CD4-positive, CD25-positive, alpha-beta regulatory T cell (primary cell): ENCODE results near the gene COP1. TPM values are rescaled to one million over a fixed set of nuclear protein-coding genes. Genes with fewer than 3 reads are reported as not detected.
A peak's percentile ranks its signal among the peaks of the same experiment; 100 is the strongest.
"Not testable (repeated sequence)": the region's sequence is repeated elsewhere in the genome, so short reads cannot be mapped to it uniquely, and the experiment has no call there.

Experiments used
- ATAC-seq, 2 donors: fragments of 150-1000 bp; cut with Tn5 transposase; one replicate each; pipeline ENCODE4 v1.10.0; 2021; ENCODE audit warnings: low read depth in 2 of 2, moderate number of reproducible peaks in 2 of 2, moderate library complexity in 1 of 2
- DNase-seq, 3 donors: peaks; one replicate each; pipeline versions ENCODE4 v3.0.0 to v3.0.0-alpha.2; 2012 to 2022; ENCODE audit warnings: mixed read lengths in 1 of 3
- H3K27ac ChIP-seq: one replicate; pipeline ENCODE4 v1.7.0; 2013; ENCODE audit warnings: mild to moderate bottlenecking, low read length; ENCODE audit not compliant: insufficient read depth, poor library complexity, severe bottlenecking
- H3K27me3 ChIP-seq: one replicate; pipeline ENCODE4 v1.7.0; 2013; ENCODE audit warnings: low read length; ENCODE audit not compliant: control insufficient read depth, insufficient read depth
- H3K36me3 ChIP-seq: one replicate; pipeline ENCODE4 v1.7.0; 2013; ENCODE audit warnings: mild to moderate bottlenecking, low read length, moderate library complexity; ENCODE audit not compliant: control insufficient read depth, insufficient read depth
- H3K4me1 ChIP-seq: 2 replicates; pipeline ENCODE4 v1.7.0; 2013; ENCODE audit warnings: mild to moderate bottlenecking, low read length; ENCODE audit not compliant: insufficient read depth, control insufficient read depth, poor library complexity, severe bottlenecking
- H3K4me3 ChIP-seq: one replicate; pipeline ENCODE4 v1.7.0; 2013; ENCODE audit warnings: low read depth, mild to moderate bottlenecking, low read length, moderate library complexity
- H3K9me3 ChIP-seq, 2 experiments: 1 replicate in 1 of 2; 2 replicates in 1 of 2; pipeline ENCODE4 v1.7.0; 2013; ENCODE audit warnings: low read length in 2 of 2, mild to moderate bottlenecking in 1 of 2, moderate library complexity in 1 of 2; ENCODE audit not compliant: control insufficient read depth in 2 of 2
- H3K27ac Mint-ChIP-seq, 3 donors: one replicate each; pipeline ENCODE4 v1.8.0; 2020 to 2022; ENCODE audit warnings: mild to moderate bottlenecking in 3 of 3, mixed read lengths in 3 of 3, moderate library complexity in 2 of 3
- H3K27me3 Mint-ChIP-seq: one replicate; pipeline ENCODE4 v1.8.0; 2022; ENCODE audit warnings: mild to moderate bottlenecking, mixed read lengths
- H3K36me3 Mint-ChIP-seq: one replicate; pipeline ENCODE4 v1.8.0; 2020; ENCODE audit warnings: mixed read lengths
- H3K4me1 Mint-ChIP-seq, 4 donors: one replicate each; pipeline ENCODE4 v1.8.0; 2020 to 2022; ENCODE audit warnings: mixed read lengths in 4 of 4, mild to moderate bottlenecking in 1 of 4
- H3K4me3 Mint-ChIP-seq, 4 donors: one replicate each; pipeline ENCODE4 v1.8.0; 2020 to 2022; ENCODE audit warnings: mild to moderate bottlenecking in 4 of 4, mixed read lengths in 4 of 4, moderate library complexity in 3 of 4
- H3K9me3 Mint-ChIP-seq, 7 donors: one replicate each; pipeline ENCODE4 v1.8.0; 2020 to 2022; ENCODE audit warnings: mixed read lengths in 7 of 7, mild to moderate bottlenecking in 3 of 7, moderate library complexity in 2 of 7
- polyA plus RNA-seq, 4 donors: library from polyadenylated mRNA; unstranded; fragments of 300-500 nt; fragmentation: Illumina TruSeq; gene quantifications; one replicate each; pipeline ENCODE4 v1.2.3, GENCODE V29; 2021
- total RNA-seq: library from RNA; stranded (reverse); gene quantifications from one replicate; pipeline ENCODE4 v1.2.3, GENCODE V29; 2022

Gene COP1
- total and polyA plus RNA-seq, 5 donors from 2014 or later: 37.7 to 53.9 (median 42.0) TPM

GRCh38 chr1:176033881-176034280, 173.2 kb downstream of the COP1 start:
- no peaks in the 10 kb centered on the region for H3K27me3 Mint-ChIP-seq
- Histone ChIP-seq H3K4me1 (no peaks in the 10 kb centered on the region), H3K27ac (no peak overlapping the region), H3K27me3 (no peaks in the 10 kb centered on the region), H3K9me3 (no peaks in the 10 kb centered on the region), H3K36me3 (peaks cover 13% of the 10 kb centered on the region), H3K4me3 (no peak overlapping the region)
- ATAC-seq (no peak), DNase-seq (no peak)
- H3K9me3 Mint-ChIP-seq: no peaks in the 10 kb centered on the region
- peaks cover 57% of the 10 kb centered on the region for H3K36me3 Mint-ChIP-seq
- peaks cover 6 to 16% (median 7%) of the 10 kb centered on the region in 4 donors for H3K4me1 Mint-ChIP-seq
- H3K27ac Mint-ChIP-seq: no peak overlapping the region
- no peak overlapping the region for H3K4me3 Mint-ChIP-seq

DNA sequence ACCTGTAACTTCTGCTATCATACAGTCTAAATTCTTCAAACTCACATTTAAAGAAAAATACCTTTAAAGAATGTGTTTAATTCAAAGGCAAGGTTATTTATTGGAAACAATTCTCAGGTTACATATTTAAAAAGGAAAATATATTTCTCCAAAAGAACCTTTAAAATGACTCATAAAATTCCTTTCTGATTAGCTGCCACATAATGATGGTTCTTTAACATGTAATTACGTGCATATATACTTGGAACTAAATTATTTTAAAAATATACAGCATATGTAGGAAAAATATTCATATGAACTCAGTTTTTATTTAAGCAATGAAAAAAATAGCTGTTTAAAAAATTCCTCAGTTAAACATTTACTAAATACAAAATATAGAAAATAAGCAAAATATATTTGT, 173.6 kb downstream of the COP1 start:
- peaks cover 5 to 14% (median 6%) of the 10 kb centered on the region in 4 donors for H3K4me1 Mint-ChIP-seq
- no peaks in the 10 kb centered on the region for H3K9me3 Mint-ChIP-seq
- DNase-seq (no peak), ATAC-seq (no peak)
- H3K4me3 Mint-ChIP-seq: no peak overlapping the region
- Histone ChIP-seq H3K27me3 (no peaks in the 10 kb centered on the region), H3K9me3 (no peaks in the 10 kb centered on the region), H3K27ac (no peak overlapping the region), H3K4me1 (no peaks in the 10 kb centered on the region), H3K36me3 (peaks cover 13% of the 10 kb centered on the region), H3K4me3 (no peak overlapping the region)
- H3K27ac Mint-ChIP-seq: no peak overlapping the region
- H3K27me3 Mint-ChIP-seq: no peaks in the 10 kb centered on the region
- peaks cover 55% of the 10 kb centered on the region for H3K36me3 Mint-ChIP-seq

DNA sequence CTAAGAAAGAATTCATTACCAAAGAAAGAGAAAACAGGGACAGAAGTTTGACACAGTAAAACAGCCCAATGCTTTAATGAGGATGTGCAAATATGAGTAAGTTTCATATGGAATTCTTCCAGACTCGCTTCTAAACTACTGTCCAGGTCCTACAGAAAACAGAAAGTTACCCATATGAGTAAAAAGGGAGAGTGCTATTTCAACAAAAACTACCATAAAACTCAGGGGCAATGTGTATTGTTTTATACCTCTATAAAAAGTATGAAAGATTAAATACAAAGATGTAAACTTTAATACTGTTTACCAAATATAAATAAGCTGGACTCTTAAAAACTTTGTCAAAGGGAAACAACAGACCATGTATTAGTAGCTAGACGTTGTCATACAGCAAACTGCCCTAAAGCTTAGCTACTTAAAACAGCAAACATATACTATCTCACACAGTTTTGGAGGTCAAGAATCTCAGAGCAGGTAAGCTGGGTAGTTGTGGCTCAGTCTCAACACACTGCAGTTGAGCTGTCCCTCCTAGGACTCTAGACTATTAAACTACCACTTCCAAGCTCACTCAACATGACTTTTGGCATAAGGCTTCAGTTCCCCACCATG, 174.9 kb downstream of the COP1 start:
- Histone ChIP-seq H3K9me3 (no peaks in the 10 kb centered on the region), H3K4me1 (no peaks in the 10 kb centered on the region), H3K4me3 (no peak overlapping the region), H3K36me3 (peaks cover 13% of the 10 kb centered on the region), H3K27ac (no peak overlapping the region), H3K27me3 (no peaks in the 10 kb centered on the region)
- Mint-ChIP-seq H3K36me3 (peaks cover 54% of the 10 kb centered on the region), H3K4me1 (peaks cover 5 to 21% (median 13%) of the 10 kb centered on the region in 4 donors), H3K27me3 (no peaks in the 10 kb centered on the region), H3K4me3 (no peak overlapping the region), H3K9me3 (no peaks in the 10 kb centered on the region), H3K27ac (no peak overlapping the region)
- ATAC-seq (no peak), DNase-seq (no peak)

DNA sequence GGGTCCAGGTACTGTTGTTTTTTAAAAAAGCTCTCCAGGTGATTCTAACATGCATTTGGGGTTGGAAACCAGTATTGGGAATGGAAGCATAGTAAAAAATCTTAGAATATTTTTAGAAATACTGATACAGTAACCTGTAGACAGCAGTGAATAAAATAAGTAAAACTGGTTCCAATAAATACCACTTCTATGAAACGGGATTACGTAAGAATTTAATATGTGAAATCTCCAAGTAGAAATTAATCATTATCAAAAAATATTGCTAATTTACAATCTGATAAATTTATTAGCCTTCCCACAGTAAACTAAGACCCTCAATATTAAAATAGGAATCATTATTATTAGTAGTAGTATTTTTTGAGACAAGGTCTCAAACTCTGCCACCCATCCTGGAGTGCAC, 177.5 kb downstream of the COP1 start:
- ATAC-seq: no peak

GRCh38 chr1:176029155-176029554, 177.9 kb downstream of the COP1 start:
- Mint-ChIP-seq H3K36me3 (peaks cover 31% of the 10 kb centered on the region), H3K9me3 (no peaks in the 10 kb centered on the region), H3K27me3 (no peaks in the 10 kb centered on the region), H3K4me3 (no peak overlapping the region), H3K4me1 (peaks cover 5 to 26% (median 15%) of the 10 kb centered on the region in 4 donors), H3K27ac (no peak overlapping the region)
- H3K4me1 ChIP-seq: no peaks in the 10 kb centered on the region
- no peaks in the 10 kb centered on the region for H3K27me3 ChIP-seq
- ATAC-seq (no peak), DNase-seq (no peak)
- H3K9me3 ChIP-seq: no peaks in the 10 kb centered on the region
- H3K27ac ChIP-seq: no peak overlapping the region
- no peak overlapping the region for H3K4me3 ChIP-seq
- H3K36me3 ChIP-seq: peaks cover 19% of the 10 kb centered on the region

More for the DNA sequence above, 177.5 kb downstream of the COP1 start:
- Histone ChIP-seq H3K27ac (no peak overlapping the region), H3K4me1 (no peaks in the 10 kb centered on the region), H3K36me3 (peaks cover 19% of the 10 kb centered on the region), H3K4me3 (no peak overlapping the region), H3K9me3 (no peaks in the 10 kb centered on the region), H3K27me3 (no peaks in the 10 kb centered on the region)
- H3K4me1 Mint-ChIP-seq: peaks cover 5 to 22% (median 13%) of the 10 kb centered on the region in 4 donors
- H3K27me3 Mint-ChIP-seq: no peaks in the 10 kb centered on the region
- H3K4me3 Mint-ChIP-seq: no peak overlapping the region
- peaks cover 30% of the 10 kb centered on the region for H3K36me3 Mint-ChIP-seq
- no peak overlapping the region for H3K27ac Mint-ChIP-seq
- H3K9me3 Mint-ChIP-seq: no peaks in the 10 kb centered on the region
- DNase-seq: no peak

DNA sequence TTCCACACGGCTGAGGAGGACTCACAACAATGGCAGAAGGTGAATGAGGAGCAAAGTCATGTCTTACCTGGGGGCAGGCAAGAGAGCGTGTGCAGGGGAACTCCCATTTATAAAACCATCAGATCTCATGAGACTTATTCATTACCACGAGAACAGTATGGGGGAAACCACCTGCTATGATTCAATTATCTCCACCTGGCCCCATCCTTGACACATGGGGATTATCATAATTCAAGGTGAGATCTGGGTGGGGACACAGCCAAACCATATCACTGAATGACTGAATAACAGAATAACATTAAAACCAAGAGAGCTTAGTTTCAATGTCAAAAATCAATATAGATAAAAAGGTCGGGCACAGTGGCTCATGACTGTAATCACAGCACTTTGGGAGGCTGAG, 179.2 kb downstream of the COP1 start:
- Mint-ChIP-seq H3K36me3 (peaks cover 39% of the 10 kb centered on the region), H3K4me3 (peak overlapping the region in 1 of 4 donors; percentile 5), H3K27ac (peak overlapping the region in 1 of 3 donors; percentile 9), H3K4me1 (peaks cover 6 to 27% (median 16%) of the 10 kb centered on the region in 4 donors)
- not testable (repeated sequence) for H3K9me3 ChIP-seq, H3K27me3 Mint-ChIP-seq, DNase-seq, H3K4me3 ChIP-seq, H3K27ac ChIP-seq, H3K4me1 ChIP-seq, H3K27me3 ChIP-seq, ATAC-seq, H3K9me3 Mint-ChIP-seq
- H3K36me3 ChIP-seq: peaks cover 20% of the 10 kb centered on the region

DNA sequence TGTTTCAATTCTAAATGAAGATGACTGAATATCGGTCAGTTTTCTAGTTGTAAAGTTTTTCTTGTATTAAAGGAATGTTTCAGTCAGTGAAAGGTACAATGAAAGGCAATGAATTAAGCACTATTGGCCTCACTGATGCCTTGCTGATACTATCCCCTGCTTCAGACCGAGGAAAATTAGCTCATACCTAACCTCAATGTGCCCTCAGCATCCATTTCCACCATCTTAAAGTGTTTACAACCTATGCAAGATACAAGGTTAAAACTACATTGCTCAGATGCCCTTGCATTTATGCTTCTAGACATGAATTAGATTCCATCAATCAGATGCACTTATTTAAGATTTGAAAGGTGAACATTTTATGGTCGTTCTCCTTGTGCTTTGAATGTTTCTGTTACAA, 184.5 kb downstream of the COP1 start:
- Histone ChIP-seq H3K4me3 (no peak overlapping the region), H3K9me3 (no peaks in the 10 kb centered on the region), H3K4me1 (no peaks in the 10 kb centered on the region), H3K27ac (no peak overlapping the region), H3K36me3 (peaks cover 27% of the 10 kb centered on the region), H3K27me3 (no peaks in the 10 kb centered on the region)
- Mint-ChIP-seq H3K27me3 (no peaks in the 10 kb centered on the region), H3K9me3 (no peaks in the 10 kb centered on the region), H3K4me1 (peaks cover 12 to 21% (median 14%) of the 10 kb centered on the region in 4 donors), H3K4me3 (no peak overlapping the region), H3K27ac (no peak overlapping the region), H3K36me3 (peaks cover 39% of the 10 kb centered on the region)
- ATAC-seq: no peak
- no peak for DNase-seq

DNA sequence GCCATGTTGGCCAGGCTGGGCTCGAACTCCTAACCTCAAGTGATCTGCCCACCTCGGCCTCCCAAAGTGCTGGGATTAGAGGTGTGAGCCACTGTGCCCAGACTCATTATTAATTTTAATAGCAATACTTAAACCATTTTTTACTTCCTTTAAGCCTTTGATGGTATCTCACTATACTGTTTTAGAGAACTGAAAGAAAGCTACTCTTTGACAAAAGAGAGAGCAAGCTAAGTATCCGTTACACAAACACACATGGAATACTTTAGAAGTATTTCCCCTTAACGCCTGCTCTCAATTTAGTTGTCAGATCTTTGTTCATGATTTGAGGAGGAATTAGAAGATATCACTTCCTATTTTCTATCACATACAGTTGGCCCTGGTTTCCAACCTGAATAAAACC, 189.4 kb downstream of the COP1 start:
- DNase-seq: no peak
- Mint-ChIP-seq H3K27ac (no peak overlapping the region), H3K27me3 (no peaks in the 10 kb centered on the region), H3K4me3 (no peak overlapping the region), H3K9me3 (no peaks in the 10 kb centered on the region), H3K4me1 (peaks cover 9 to 22% (median 17%) of the 10 kb centered on the region in 4 donors), H3K36me3 (peaks cover 44% of the 10 kb centered on the region)
- Histone ChIP-seq H3K9me3 (no peaks in the 10 kb centered on the region), H3K4me1 (no peaks in the 10 kb centered on the region), H3K4me3 (no peak overlapping the region), H3K27me3 (no peaks in the 10 kb centered on the region), H3K36me3 (peaks cover 23% of the 10 kb centered on the region), H3K27ac (no peak overlapping the region)
- ATAC-seq: no peak
